ENCODE results near the gene EBLN1. TPM values are rescaled to one million over a fixed set of nuclear protein-coding genes. Genes with fewer than 3 reads are reported as not detected.

EBLN1 gene
- total RNA-seq: not detected

DNA sequence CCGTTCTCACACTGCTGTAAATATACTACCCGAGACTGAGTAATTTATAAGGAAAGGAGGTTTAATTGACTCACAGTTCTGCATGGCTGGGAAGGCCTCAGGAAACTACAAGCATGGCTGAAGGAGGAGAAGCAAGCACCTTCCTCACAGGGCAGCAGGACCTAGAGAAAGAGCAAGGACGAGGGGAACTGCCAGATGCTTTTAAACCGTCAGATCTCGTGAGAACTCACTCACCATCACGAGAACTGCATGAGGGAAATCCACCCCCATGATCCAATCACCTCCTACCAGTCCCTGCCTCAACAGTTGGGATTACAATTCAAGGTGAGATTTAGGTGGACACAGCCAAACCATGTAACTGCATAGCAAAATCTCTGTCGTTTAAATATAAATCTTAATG is at the start of gene EBLN1:
EBLN1 (minus strand) TSS at position 174 of the 400 bp plus-strand sequence. CDS start 8,032 bp downstream, outside the sequence.
- H3K27me3 Mint-ChIP-seq: peaks cover 17 to 38% of the 10 kb centered on the region in 2 donors
- H3K4me1 Mint-ChIP-seq (ENCODE audit: low read depth in 2 of 2): peaks cover 2 to 6% of the 10 kb centered on the region in 2 donors

DNA sequence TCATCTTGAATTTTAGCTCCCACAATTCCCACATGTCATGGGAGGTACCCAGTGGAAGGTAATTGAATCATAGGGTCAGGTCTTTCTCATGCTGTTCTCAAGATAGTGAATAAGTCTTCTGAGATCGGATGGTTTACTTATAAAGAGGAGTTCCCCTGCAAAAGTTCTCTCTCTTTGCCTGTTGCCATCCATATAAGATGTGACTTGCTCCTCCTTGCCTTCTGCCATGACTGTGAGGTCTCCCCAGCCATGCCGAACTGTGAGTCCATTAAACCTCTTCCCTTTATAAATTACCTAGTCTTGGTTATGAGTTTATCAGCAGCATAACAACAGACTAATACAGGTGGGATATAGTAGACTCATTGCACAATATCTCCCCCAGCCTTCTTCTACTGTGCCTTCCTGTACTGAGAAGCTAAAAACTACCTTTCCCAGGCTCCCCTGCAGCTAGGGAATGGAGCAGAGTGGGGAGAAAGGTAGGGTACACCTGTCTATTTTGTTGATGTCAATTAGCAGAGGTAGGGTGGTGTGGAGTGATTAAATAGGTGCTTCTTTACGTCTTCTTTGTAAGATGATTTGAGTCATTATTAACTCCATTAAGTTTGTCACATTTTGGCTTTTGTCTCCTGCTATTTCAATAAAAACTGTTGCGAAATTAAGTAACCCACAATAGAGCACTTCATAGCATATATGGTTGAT is 48.2 kb upstream of the EBLN1 start:
- ATAC-seq: no peak
- peaks cover 25 to 41% of the 10 kb centered on the region in 2 donors for H3K27me3 Mint-ChIP-seq
- no peaks in the 10 kb centered on the region for H3K9me3 Mint-ChIP-seq
- H3K36me3 Mint-ChIP-seq: no peaks in the 10 kb centered on the region
- no peak overlapping the region for H3K4me3 Mint-ChIP-seq
- no peaks in the 10 kb centered on the region for H3K4me1 Mint-ChIP-seq (ENCODE audit: low read depth in 2 of 2)
- no peak for DNase-seq (ENCODE audit: low spot score)
- H3K27ac Mint-ChIP-seq: no peak overlapping the region

More for the DNA sequence above, at the start of gene EBLN1:
- ATAC-seq: no peak
- Mint-ChIP-seq H3K27ac (no peak within 1 kb of the TSS), H3K9me3 (no peaks in the 10 kb centered on the region), H3K36me3 (no peaks in the 10 kb centered on the region), H3K4me3 (no peak within 1 kb of the TSS)
- DNase-seq (ENCODE audit: low spot score): no peak

DNA sequence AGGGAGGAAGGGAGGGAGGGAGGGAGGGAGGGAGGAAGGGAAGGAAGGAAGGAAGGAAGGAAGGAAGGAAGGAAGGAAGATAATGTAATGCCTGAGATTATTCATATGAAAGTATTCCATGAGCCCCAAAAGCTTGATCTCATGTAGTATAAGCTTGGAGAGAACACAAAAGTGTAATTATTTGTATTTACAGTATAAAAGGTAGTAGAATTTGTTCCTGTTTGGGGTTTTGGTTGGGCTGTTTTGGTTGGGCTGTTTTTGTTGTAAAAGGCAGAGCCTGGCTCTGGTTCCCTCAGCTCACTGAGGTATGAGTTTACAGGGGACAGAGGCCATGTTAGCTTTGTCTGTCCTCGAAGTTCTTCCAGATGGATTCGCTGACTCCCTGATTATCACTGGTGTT is 45.3 kb upstream of the EBLN1 start:
- H3K9me3 Mint-ChIP-seq: no peaks in the 10 kb centered on the region
- no peak overlapping the region for H3K4me3 Mint-ChIP-seq
- ATAC-seq: no peak
- no peak overlapping the region for H3K27ac Mint-ChIP-seq
- no peak for DNase-seq (ENCODE audit: low spot score)
- no peaks in the 10 kb centered on the region for H3K36me3 Mint-ChIP-seq
- H3K4me1 Mint-ChIP-seq (ENCODE audit: low read depth in 2 of 2): no peaks in the 10 kb centered on the region
- H3K27me3 Mint-ChIP-seq: peaks cover 31 to 52% of the 10 kb centered on the region in 2 donors

DNA sequence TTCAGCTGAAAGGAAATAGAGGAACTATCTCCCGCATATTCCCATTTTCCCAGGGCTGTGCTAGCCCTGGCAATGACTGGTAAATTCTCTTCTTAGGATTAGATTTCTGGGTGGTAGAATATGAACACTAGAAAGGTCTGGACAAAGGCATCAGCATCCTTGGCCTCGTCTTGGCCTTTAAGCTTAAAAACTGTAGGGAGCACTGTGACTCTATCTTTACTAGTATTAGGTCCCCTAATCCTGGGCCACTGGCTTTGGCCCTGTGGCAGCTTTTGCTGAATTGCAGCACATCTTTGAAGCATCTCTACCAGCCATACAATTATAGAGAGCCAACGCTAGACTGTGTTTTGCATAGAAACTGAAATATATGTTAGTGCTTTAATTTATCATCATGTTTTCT is 41.5 kb upstream of the EBLN1 start:
- Mint-ChIP-seq H3K27ac (no peak overlapping the region), H3K27me3 (peaks cover 22 to 34% of the 10 kb centered on the region in 2 donors), H3K9me3 (no peaks in the 10 kb centered on the region), H3K4me1 (ENCODE audit: low read depth in 2 of 2) (no peaks in the 10 kb centered on the region), H3K4me3 (no peak overlapping the region), H3K36me3 (no peaks in the 10 kb centered on the region)
- ATAC-seq: no peak
- DNase-seq (ENCODE audit: low spot score): no peak

- Mint-ChIP-seq H3K9me3 (no peaks in the 10 kb centered on the region), H3K27me3 (peaks cover 22 to 29% of the 10 kb centered on the region in 2 donors), H3K36me3 (no peaks in the 10 kb centered on the region), H3K4me1 (ENCODE audit: low read depth in 2 of 2) (no peaks in the 10 kb centered on the region), H3K27ac (no peak overlapping the region), H3K4me3 (no peak overlapping the region)
- ATAC-seq: no peak
- no peak for DNase-seq (ENCODE audit: low spot score)
Observed at GRCh38 chr10:22258471-22258870, 40.7 kb upstream of the EBLN1 start.

DNA sequence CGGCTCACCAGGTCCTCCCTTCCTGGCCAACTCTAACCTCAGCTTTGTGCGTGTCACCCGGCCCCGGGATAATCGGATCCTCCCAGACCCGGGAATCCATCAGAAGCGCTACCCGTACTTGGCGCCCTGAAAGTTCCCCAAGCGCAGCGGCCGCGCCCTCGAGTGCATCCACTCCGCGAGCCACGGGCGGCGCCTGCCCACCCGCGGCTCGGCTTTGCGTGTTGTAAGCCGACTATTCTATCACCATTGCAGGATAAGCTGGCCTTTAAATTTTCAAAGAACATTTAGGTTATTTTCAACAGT is 35.7 kb upstream of the EBLN1 start:
- no peak for DNase-seq (ENCODE audit: low spot score)
- Mint-ChIP-seq H3K27me3 (peaks cover 16 to 28% of the 10 kb centered on the region in 2 donors), H3K4me3 (peak overlapping the region; percentile 97), H3K4me1 (ENCODE audit: low read depth in 2 of 2) (peaks cover 6 to 7% of the 10 kb centered on the region in 2 donors), H3K9me3 (no peaks in the 10 kb centered on the region), H3K36me3 (peaks cover 7% of the 10 kb centered on the region), H3K27ac (peak overlapping the region; percentile 29 to 55)
- ATAC-seq: no peak

GRCh38 chr10:22252801-22253579 is 35.2 kb upstream of the EBLN1 start:
- peak overlapping the region; percentile 97 for H3K4me3 Mint-ChIP-seq
- DNase-seq (ENCODE audit: low spot score) (no peak), ATAC-seq (peak; percentile 61 to 67)
- peaks cover 6 to 7% of the 10 kb centered on the region in 2 donors for H3K4me1 Mint-ChIP-seq (ENCODE audit: low read depth in 2 of 2)
- H3K36me3 Mint-ChIP-seq: peaks cover 7% of the 10 kb centered on the region
- peak overlapping the region; percentile 29 to 55 for H3K27ac Mint-ChIP-seq
- H3K9me3 Mint-ChIP-seq: no peaks in the 10 kb centered on the region
- H3K27me3 Mint-ChIP-seq: peaks cover 13 to 23% of the 10 kb centered on the region in 2 donors

DNA sequence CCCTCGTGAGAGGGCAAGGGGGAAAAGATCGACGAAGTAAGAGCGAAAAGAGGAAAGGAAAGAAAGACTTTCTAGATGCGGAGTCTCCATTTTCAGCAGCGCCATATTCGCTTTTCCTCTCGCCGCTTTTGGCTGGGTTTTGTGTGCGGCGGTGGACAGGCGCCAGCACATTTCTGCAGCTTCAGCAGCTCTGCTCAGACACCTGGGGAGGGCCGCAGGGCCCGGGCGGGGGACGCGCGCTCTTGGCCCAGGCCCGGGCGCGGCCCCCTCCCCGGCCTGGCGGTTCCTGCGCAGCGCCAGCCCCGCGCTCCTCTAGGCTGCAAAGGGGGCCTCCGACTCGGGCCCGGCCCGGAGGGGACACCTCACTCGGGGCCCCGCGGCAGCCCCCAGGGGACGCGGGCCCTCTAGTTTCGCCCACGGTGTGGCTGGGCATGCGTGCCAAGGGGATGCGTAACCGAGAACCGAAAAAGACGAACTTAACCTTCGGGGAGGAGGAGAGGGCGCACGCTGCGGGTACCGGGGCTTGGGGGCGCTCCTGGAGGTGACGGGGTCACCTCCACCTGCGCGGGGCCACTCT is 34.5 kb upstream of the EBLN1 start:
- Mint-ChIP-seq H3K4me1 (ENCODE audit: low read depth in 2 of 2) (peaks cover 8 to 9% of the 10 kb centered on the region in 2 donors), H3K27ac (peak overlapping the region; percentile 85 to 89), H3K27me3 (peaks cover 13 to 22% of the 10 kb centered on the region in 2 donors), H3K36me3 (peaks cover 7% of the 10 kb centered on the region), H3K4me3 (peak overlapping the region; percentile 97), H3K9me3 (no peaks in the 10 kb centered on the region)
- DNase-seq (ENCODE audit: low spot score): no peak
- peak; percentile 74 to 79 for ATAC-seq

DNA sequence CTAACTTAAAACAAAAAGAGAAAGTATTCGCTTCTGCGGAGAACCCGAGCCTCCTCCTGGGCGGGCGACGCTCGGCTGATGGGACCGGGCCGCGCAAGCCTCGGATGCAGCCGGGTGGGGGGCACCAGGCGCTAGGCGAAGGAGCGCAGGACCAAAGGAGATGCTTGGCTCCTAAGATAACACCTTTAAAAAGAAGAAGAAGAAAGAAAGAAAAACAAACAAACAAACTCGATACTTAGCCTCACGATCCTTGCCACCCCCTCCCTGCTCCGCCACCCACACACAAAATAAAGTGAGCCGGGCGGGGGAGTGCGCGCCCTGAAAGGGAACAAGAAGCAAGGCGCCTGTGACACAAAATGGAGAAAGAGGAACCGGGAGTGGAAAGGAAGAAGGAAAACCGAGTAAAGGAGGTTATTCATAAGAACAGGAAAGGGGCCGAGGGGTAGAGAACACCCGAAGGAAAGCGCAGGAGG is 34.0 kb upstream of the EBLN1 start:
- H3K9me3 Mint-ChIP-seq: no peaks in the 10 kb centered on the region
- H3K4me3 Mint-ChIP-seq: peak overlapping the region; percentile 97
- peaks cover 13 to 17% of the 10 kb centered on the region in 2 donors for H3K27me3 Mint-ChIP-seq
- H3K4me1 Mint-ChIP-seq (ENCODE audit: low read depth in 2 of 2): peaks cover 12 to 14% of the 10 kb centered on the region in 2 donors
- peaks cover 7% of the 10 kb centered on the region for H3K36me3 Mint-ChIP-seq
- peak; percentile 67 to 80 for ATAC-seq
- no peak for DNase-seq (ENCODE audit: low spot score)
- H3K27ac Mint-ChIP-seq: peak overlapping the region; percentile 85 to 89

- peaks cover 12 to 19% of the 10 kb centered on the region in 2 donors for H3K4me1 Mint-ChIP-seq (ENCODE audit: low read depth in 2 of 2)
- peaks cover 13 to 15% of the 10 kb centered on the region in 2 donors for H3K27me3 Mint-ChIP-seq
- ATAC-seq: no peak
- peaks cover 7% of the 10 kb centered on the region for H3K36me3 Mint-ChIP-seq
- peak overlapping the region; percentile 97 for H3K4me3 Mint-ChIP-seq
- peak overlapping the region; percentile 85 to 89 for H3K27ac Mint-ChIP-seq
- no peaks in the 10 kb centered on the region for H3K9me3 Mint-ChIP-seq
- no peak for DNase-seq (ENCODE audit: low spot score)
Observed at GRCh38 chr10:22250897-22251660, 33.3 kb upstream of the EBLN1 start.

DNA sequence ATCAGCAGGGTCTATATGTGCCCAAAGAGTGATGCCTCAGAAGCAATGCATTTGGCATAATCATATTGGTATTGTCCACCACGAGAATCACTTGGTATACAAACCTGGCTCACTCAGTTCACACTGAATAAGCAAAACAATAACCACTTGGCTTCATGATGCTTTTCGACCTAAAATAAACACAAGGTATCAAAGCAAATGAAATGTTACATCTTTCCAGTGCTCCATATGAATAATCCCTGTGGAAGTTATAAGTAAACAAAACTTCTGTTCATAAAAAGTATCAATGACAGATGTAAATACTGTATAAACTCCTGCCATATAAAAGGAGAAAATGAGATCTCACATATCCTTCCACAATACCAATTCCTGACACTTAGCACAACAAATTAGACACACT is 29.8 kb upstream of the EBLN1 start:
- peaks cover 7% of the 10 kb centered on the region for H3K36me3 Mint-ChIP-seq
- no peak for DNase-seq (ENCODE audit: low spot score)
- peak overlapping the region; percentile 22 to 36 for H3K27ac Mint-ChIP-seq
- peaks cover 19 to 31% of the 10 kb centered on the region in 2 donors for H3K27me3 Mint-ChIP-seq
- H3K9me3 Mint-ChIP-seq: no peaks in the 10 kb centered on the region
- no peak for ATAC-seq
- peak overlapping the region; percentile 6 for H3K4me3 Mint-ChIP-seq
- peaks cover 12 to 19% of the 10 kb centered on the region in 2 donors for H3K4me1 Mint-ChIP-seq (ENCODE audit: low read depth in 2 of 2)

DNA sequence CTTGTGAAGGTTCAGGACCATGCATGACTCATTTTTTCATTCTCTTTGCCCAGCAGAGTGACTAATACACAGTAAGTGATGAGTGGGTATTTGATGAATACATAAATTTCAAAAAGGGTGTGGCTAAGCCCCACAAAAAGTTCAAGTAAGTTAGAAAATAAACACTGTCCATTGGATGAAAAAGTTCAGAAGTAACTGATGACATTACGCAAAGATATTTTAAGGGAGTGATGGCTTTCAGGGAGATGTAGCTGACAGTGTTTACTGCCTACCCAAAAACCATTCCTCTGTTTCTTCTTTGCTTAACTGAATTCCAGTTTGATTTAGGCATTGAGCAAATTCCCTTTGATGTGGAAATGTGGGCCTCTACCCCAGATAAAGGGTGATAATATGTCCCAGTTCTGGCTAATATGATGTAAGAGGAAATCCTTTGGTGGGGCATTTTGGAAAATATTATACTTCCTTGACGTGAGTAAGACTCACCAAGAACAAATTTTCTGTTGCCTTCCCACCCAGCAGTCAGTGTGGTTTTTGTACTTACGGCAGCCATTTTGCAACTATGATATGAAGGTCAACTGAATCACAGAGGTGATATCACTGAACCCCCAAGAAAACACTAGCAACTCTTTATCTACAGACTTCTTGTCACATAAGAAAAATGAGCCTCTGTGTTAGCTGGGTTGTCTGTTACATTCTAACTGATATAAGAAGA is 29.0 kb upstream of the EBLN1 start:
- peaks cover 19 to 26% of the 10 kb centered on the region in 2 donors for H3K27me3 Mint-ChIP-seq
- peak; percentile 74 to 80 for ATAC-seq
- peak overlapping the region; percentile 22 to 36 for H3K27ac Mint-ChIP-seq
- no peaks in the 10 kb centered on the region for H3K9me3 Mint-ChIP-seq
- peaks cover 3% of the 10 kb centered on the region for H3K36me3 Mint-ChIP-seq
- peak overlapping the region; percentile 6 for H3K4me3 Mint-ChIP-seq
- no peak for DNase-seq (ENCODE audit: low spot score)
- H3K4me1 Mint-ChIP-seq (ENCODE audit: low read depth in 2 of 2): peaks cover 9 to 16% of the 10 kb centered on the region in 2 donors

DNA sequence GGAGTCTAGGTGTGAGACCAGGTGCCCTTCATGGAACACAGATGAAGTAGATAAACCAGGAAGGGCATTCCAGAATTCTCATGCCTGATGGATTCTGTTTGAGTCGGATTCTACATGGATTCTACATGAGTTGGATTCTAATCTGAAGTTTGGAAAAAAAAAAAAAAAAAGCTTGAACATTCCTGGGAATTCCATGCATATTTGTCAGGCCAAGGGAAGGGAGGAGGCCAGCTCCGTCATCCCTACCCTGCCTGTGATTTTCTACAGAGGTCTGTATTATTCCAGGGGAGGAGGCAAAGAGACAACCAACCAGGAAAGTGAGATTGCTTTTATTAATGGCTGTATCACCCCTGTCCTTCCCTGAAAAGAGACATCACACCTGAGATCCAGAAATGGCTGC is 27.8 kb upstream of the EBLN1 start:
- H3K4me1 Mint-ChIP-seq (ENCODE audit: low read depth in 2 of 2): peaks cover 4 to 13% of the 10 kb centered on the region in 2 donors
- H3K36me3 Mint-ChIP-seq: no peaks in the 10 kb centered on the region
- ATAC-seq (no peak), DNase-seq (ENCODE audit: low spot score) (no peak)
- H3K27me3 Mint-ChIP-seq: peaks cover 16 to 27% of the 10 kb centered on the region in 2 donors
- H3K9me3 Mint-ChIP-seq: no peaks in the 10 kb centered on the region
- H3K27ac Mint-ChIP-seq: no peak overlapping the region
- H3K4me3 Mint-ChIP-seq: no peak overlapping the region

All from natural killer cell treated with Interleukin-12 subunit alpha and Interleukin-12 subunit beta and Interleukin-15 and Interleukin-18, amount 100 ng/mL, for 72 hours (primary cell).